ENCODE measurements around the gene BRAT1.

Gene BRAT1

GRCh38 chr7:2520131-2520760 lies 35.1 kb downstream of the BRAT1 start:
- Histone ChIP-seq H3K9me3 (ENCODE audit: low read length) (no peaks in the 10 kb centered on the region), H3K4me3 (ENCODE audit: low read depth, low read length, poor library complexity, severe bottlenecking) (no peak overlapping the region), H3K4me1 (ENCODE audit: insufficient read depth, low read length, severe bottlenecking) (peaks cover 11% of the 10 kb centered on the region), H3K27ac (ENCODE audit: low read depth, low read length, poor library complexity, severe bottlenecking) (no peak overlapping the region), H2AFZ (ENCODE audit: low read length) (no peak overlapping the region), H3K79me2 (ENCODE audit: insufficient read depth, low read length) (no peaks in the 10 kb centered on the region), H3K9ac (ENCODE audit: low read length) (no peak overlapping the region), H3F3A (ENCODE audit: insufficient read depth, low read length) (no peaks in the 10 kb centered on the region), H4K20me1 (ENCODE audit: insufficient read depth, low read length) (no peaks in the 10 kb centered on the region), H3K27me3 (ENCODE audit: insufficient read depth, low read length) (peaks cover 17% of the 10 kb centered on the region), H3K36me3 (ENCODE audit: insufficient read depth, low read length) (no peaks in the 10 kb centered on the region), H3K4me2 (ENCODE audit: low read length) (peak overlapping the region; percentile 34; the same call in 1 of the 2 replicates), H3K9me2 (ENCODE audit: low read depth, low read length) (no peaks in the 10 kb centered on the region)
- no peak for TF ChIP-seq EZH2 (IDR thresholded peaks at IDR 0.05; ENCODE audit: borderline replicate concordance, low read length)
- TF ChIP-seq CTCF (IDR thresholded peaks at IDR 0.05; ENCODE audit: low read length), result no peak

- Histone ChIP-seq H3K9me2 (ENCODE audit: low read depth, low read length) (no peaks in the 10 kb centered on the region), H3K9me3 (ENCODE audit: low read length) (no peaks in the 10 kb centered on the region), H4K20me1 (ENCODE audit: insufficient read depth, low read length) (no peaks in the 10 kb centered on the region), H3K4me2 (ENCODE audit: low read length) (peak within 1 kb of the TSS; percentile 94), H3F3A (ENCODE audit: insufficient read depth, low read length) (no peaks in the 10 kb centered on the region), H3K36me3 (ENCODE audit: insufficient read depth, low read length) (no peaks in the 10 kb centered on the region), H3K9ac (ENCODE audit: low read length) (peak within 1 kb of the TSS; percentile 38; the same call in 1 of the 2 replicates), H3K79me2 (ENCODE audit: insufficient read depth, low read length) (no peaks in the 10 kb centered on the region), H3K27me3 (ENCODE audit: insufficient read depth, low read length) (peaks cover 16% of the 10 kb centered on the region), H3K4me3 (ENCODE audit: low read depth, low read length, poor library complexity, severe bottlenecking) (peak within 1 kb of the TSS; percentile 61), H3K4me1 (ENCODE audit: insufficient read depth, low read length, severe bottlenecking) (peaks cover 11% of the 10 kb centered on the region), H3K27ac (ENCODE audit: low read depth, low read length, poor library complexity, severe bottlenecking) (no peak within 1 kb of the TSS), H2AFZ (ENCODE audit: low read length) (no peak within 1 kb of the TSS)
- TF ChIP-seq CTCF (IDR thresholded peaks at IDR 0.05; ENCODE audit: low read length), result no peak
- no peak for TF ChIP-seq EZH2 (IDR thresholded peaks at IDR 0.05; ENCODE audit: borderline replicate concordance, low read length)
Measured at GRCh38 chr7:2519119-2519930, 36.0 kb downstream of the BRAT1 start, which contains the start of gene LFNG. Gene LFNG, plus strand, starts transcription at chr7:2519774. Its CDS starts 88 bp downstream, at chr7:2519862.

DNA sequence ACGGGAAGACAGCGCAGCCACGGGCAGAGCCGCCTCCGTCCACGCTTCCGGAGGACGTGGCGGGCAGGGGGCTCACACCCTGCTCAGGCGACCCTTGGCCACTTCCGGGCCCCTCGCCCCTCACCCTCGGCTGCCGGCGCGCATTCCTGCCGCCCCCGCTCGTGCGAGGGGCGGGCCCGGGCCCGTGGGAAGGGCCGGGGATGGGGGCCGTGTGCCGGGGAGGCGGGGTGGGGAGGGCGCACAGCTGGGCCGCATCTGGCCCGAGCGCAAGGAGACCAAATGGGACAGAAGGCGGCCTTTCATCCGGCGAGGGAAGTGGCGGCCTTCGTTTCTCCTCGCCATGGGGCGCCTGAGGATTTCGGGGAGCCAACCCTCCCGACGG lies 36.6 kb downstream of the BRAT1 start:
- TF ChIP-seq CTCF (IDR thresholded peaks at IDR 0.05; ENCODE audit: low read length) (no peak), EZH2 (IDR thresholded peaks at IDR 0.05; ENCODE audit: borderline replicate concordance, low read length) (no peak)
- Histone ChIP-seq H2AFZ (ENCODE audit: low read length) (no peak overlapping the region), H3K79me2 (ENCODE audit: insufficient read depth, low read length) (no peaks in the 10 kb centered on the region), H4K20me1 (ENCODE audit: insufficient read depth, low read length) (no peaks in the 10 kb centered on the region), H3F3A (ENCODE audit: insufficient read depth, low read length) (no peaks in the 10 kb centered on the region), H3K9ac (ENCODE audit: low read length) (no peak overlapping the region; the same call in 1 of the 2 replicates), H3K4me1 (ENCODE audit: insufficient read depth, low read length, severe bottlenecking) (peaks cover 11% of the 10 kb centered on the region), H3K9me2 (ENCODE audit: low read depth, low read length) (no peaks in the 10 kb centered on the region), H3K36me3 (ENCODE audit: insufficient read depth, low read length) (no peaks in the 10 kb centered on the region), H3K4me3 (ENCODE audit: low read depth, low read length, poor library complexity, severe bottlenecking) (peak overlapping the region; percentile 61), H3K4me2 (ENCODE audit: low read length) (peak overlapping the region; percentile 94), H3K9me3 (ENCODE audit: low read length) (no peaks in the 10 kb centered on the region), H3K27ac (ENCODE audit: low read depth, low read length, poor library complexity, severe bottlenecking) (no peak overlapping the region), H3K27me3 (ENCODE audit: insufficient read depth, low read length) (peaks cover 16% of the 10 kb centered on the region)
